Vagina (tissue), 2 donors: Measurements from ENCODE around the gene SUCLA2.

Source experiments
- CTCF ChIP-seq, 3 experiments: fragments of 450-650 bp in 2 of 3; fragments of 200-600 bp in 1 of 3; sonication (generic) in 1 of 3; IDR thresholded peaks; one replicate each; pipeline ENCODE4 v1.5.1; 2017 to 2019; ENCODE audit warnings: antibody characterized with exemption in 3 of 3, mild to moderate bottlenecking in 2 of 3, moderate library complexity in 2 of 3
- POLR2AphosphoS5 ChIP-seq, 2 donors: sonication (generic); formaldehyde crosslinking; IDR thresholded peaks; one replicate each; pipeline ENCODE4 v1.9.0; 2017; ENCODE audit warnings: antibody characterized with exemption in 2 of 2, mild to moderate bottlenecking in 2 of 2, low read depth in 1 of 2; ENCODE audit not compliant: insufficient read depth in 1 of 2

- TF ChIP-seq CTCF (IDR thresholded peaks at IDR 0.05) (no peak), POLR2AphosphoS5 (IDR thresholded peaks at IDR 0.05; ENCODE audit: insufficient read depth in 1 of 2, low read depth in 1 of 2) (no peak)
Observed at GRCh38 chr13:47929156-47929555, 71.9 kb downstream of the SUCLA2 start.
